SK-N-SH (cell line): ENCODE measurements around the gene CDH4.

Experiments
- FOSL2 ChIP-seq: IDR thresholded peaks from 2 replicates; pipeline ENCODE4 v1.4.0; 2012; ENCODE audit warnings: low read depth, mild to moderate bottlenecking, moderate library complexity, borderline replicate concordance
- TF ChIP-seq, protein P1 (sequence below): IDR thresholded peaks from 2 replicates; pipeline ENCODE4 v1.4.0; 2012; ENCODE audit warnings: low read depth, borderline replicate concordance

DNA sequence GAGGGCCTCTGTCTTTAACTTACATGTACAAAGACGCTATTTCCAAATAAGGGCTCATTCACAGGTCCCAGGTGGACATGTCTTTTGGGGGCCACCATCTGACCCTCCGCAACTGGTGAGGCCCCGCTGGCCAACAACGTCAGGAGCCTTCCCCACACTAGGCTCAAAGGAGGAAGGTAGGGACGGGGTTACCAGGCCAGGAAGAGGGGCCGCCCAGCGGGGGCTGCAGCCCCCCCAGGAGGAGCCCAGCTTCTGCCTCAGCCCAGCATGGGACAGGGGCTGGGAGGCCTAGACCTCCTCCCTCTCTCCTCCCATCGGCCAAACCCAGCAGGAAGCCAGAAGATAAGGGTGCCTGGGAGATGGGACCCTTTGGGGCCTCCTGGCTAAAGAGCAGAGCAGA lies 670.9 kb downstream of the CDH4 start:
- no peak for TF ChIP-seq FOSL2
- TF ChIP-seq, protein P1, sequence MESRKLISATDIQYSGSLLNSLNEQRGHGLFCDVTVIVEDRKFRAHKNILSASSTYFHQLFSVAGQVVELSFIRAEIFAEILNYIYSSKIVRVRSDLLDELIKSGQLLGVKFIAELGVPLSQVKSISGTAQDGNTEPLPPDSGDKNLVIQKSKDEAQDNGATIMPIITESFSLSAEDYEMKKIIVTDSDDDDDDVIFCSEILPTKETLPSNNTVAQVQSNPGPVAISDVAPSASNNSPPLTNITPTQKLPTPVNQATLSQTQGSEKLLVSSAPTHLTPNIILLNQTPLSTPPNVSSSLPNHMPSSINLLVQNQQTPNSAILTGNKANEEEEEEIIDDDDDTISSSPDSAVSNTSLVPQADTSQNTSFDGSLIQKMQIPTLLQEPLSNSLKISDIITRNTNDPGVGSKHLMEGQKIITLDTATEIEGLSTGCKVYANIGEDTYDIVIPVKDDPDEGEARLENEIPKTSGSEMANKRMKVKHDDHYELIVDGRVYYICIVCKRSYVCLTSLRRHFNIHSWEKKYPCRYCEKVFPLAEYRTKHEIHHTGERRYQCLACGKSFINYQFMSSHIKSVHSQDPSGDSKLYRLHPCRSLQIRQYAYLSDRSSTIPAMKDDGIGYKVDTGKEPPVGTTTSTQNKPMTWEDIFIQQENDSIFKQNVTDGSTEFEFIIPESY: no peak
